ENCODE results near the gene WASF3. TPM values are rescaled to one million over a fixed set of nuclear protein-coding genes. Genes with fewer than 3 reads are reported as not detected.

Gene WASF3
- total and polyA plus RNA-seq, 2 of the 13 experiments (the other 11 are each of a cell fraction or from before 2014, with no cell fraction given): 10.4 to 17.2 TPM

- H3K4me2 ChIP-seq (ENCODE audit: low read depth, low read length): no peak overlapping the region
- in situ Hi-C loops (cut with HindIII; ENCODE audit: extremely low pct_ligation_motif_present, low pct_unique_long_range_greater_than_20kb) (loop anchor here (5.0 kb wide), 2 partner anchors 215 to 510 kb away; no protein-coding TSS in a partner anchor), intact Hi-C loops (cut with micrococcal nuclease; ENCODE audit: unreplicated experiment) (loop anchor here (5.0 to 10.0 kb wide), 3 partner anchors 40 to 1123 kb away; no protein-coding TSS in a partner anchor)
- H3K36me3 ChIP-seq (replicated peaks in 1 of 2; ENCODE audit: control insufficient read depth in 1 of 2, insufficient read depth in 2 of 2, low read length in 2 of 2): no peaks in the 10 kb centered on the region
- H3K79me2 ChIP-seq (ENCODE audit: insufficient read depth, low read length): no peaks in the 10 kb centered on the region
- H3K4me3 ChIP-seq (replicated peaks in 1 of 3; ENCODE audit: insufficient read depth in 1 of 3, low read depth in 2 of 3, low read length in 3 of 3): no peak overlapping the region
- H3K4me1 ChIP-seq (ENCODE audit: insufficient read depth, low read length): no peaks in the 10 kb centered on the region
- no peak overlapping the region for H3K27ac ChIP-seq (ENCODE audit: extremely low read length, insufficient read depth, low read length)
- FAIRE-seq (no peak), ATAC-seq (no peak; the same call in 2 of the 3 replicates), DNase-seq (ENCODE audit: low spot score) (no peak)
- no peak overlapping the region for H3K9ac ChIP-seq (ENCODE audit: insufficient read depth, low read depth, low read length)
- no TSS peak for BruUV-seq (replicated peaks)
- peaks cover 5 to 24% of the 10 kb centered on the region in 2 experiments; a peak in 4 of 5 replicates for H3K27me3 ChIP-seq (ENCODE audit: control insufficient read depth in 1 of 2, insufficient read depth in 2 of 2, low read length in 2 of 2)
- 72% methylated on average over 11 of the region's 21 CpGs for WGBS (ENCODE audit: low lambda C conversion rate)
- ChIA-PET CTCF (ENCODE audit: low intra/inter-chr PET ratio, low total read pairs) (interaction anchor here (1.2 to 2.3 kb wide), 2 partner anchors 214 to 216 kb away, joined by 3 to 27 read pairs; no protein-coding TSS in a partner anchor), POLR2A (no interaction called here)
- no peaks in the 10 kb centered on the region for H4K20me1 ChIP-seq (ENCODE audit: insufficient read depth, low read length)
- H2AFZ ChIP-seq (ENCODE audit: low read length): no peak overlapping the region
- no peaks in the 10 kb centered on the region for H3K9me3 ChIP-seq (ENCODE audit: low read length)
- no peak for TF ChIP-seq AKNA (CRISPR knock-in tag; IDR thresholded peaks at IDR 0.05; ENCODE audit: borderline replicate concordance)
- TF ChIP-seq ZHX1 (CRISPR knock-in tag; IDR thresholded peaks at IDR 0.05; ENCODE audit: low read depth): no peak
- no peak for TF ChIP-seq ZNF12 (CRISPR knock-in tag; IDR thresholded peaks at IDR 0.05)
- no peak for TF ChIP-seq ZBTB1 (CRISPR knock-in tag; IDR thresholded peaks at IDR 0.05; ENCODE audit: borderline replicate concordance)
- no peak for TF ChIP-seq CEBPZ (IDR thresholded peaks at IDR 0.05; ENCODE audit: low read length)
- no peak for TF ChIP-seq KDM3A (CRISPR knock-in tag; IDR thresholded peaks at IDR 0.05; ENCODE audit: low read depth)
- no peak for TF ChIP-seq MLXIP (CRISPR knock-in tag; IDR thresholded peaks at IDR 0.05; ENCODE audit: borderline replicate concordance)
These were observed 139.8 kb downstream of the WASF3 start for GRCh38 chr13:26697069-26697955.

All from HepG2 (cell line).